Thyroid gland (tissue), 4 donors: ENCODE measurements around the gene NMNAT2.

Experiments
- POLR2A ChIP-seq, 2 donors: fragments of 450-650 bp; IDR thresholded peaks; one replicate each; pipeline ENCODE4 v1.6.1; 2017; ENCODE audit warnings: antibody characterized with exemption in 2 of 2, mild to moderate bottlenecking in 2 of 2, moderate library complexity in 1 of 2
- TF ChIP-seq, protein P1 (sequence below), 6 experiments: fragments of 200-600 bp in 3 of 6; fragments of 450-650 bp in 3 of 6; sonication (generic) in 3 of 6; IDR thresholded peaks; one replicate each; pipeline ENCODE4 v1.5.1; 2016 to 2019; ENCODE audit warnings: antibody characterized with exemption in 6 of 6, mild to moderate bottlenecking in 2 of 6, inconsistent platforms in 1 of 6, moderate library complexity in 1 of 6

DNA sequence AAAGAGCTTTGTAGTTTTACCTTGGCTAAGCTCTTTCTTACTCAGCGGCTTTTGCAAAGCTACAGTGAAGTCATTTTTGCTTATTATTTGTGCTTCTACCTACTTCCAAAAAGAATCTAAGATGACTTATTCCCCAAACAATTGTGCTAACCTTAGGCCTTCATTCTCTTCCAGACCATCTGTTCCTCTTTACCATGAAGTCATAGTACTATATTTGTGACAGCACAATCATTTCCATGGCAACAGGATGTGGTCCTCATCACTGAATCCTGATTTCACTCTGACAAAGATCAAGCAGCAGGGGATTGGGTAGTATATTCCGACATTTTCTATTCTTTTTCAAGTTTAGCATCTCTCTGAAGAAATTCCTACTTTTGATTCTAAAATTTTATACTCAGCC is 24.8 kb upstream of the NMNAT2 start:
- no peak for TF ChIP-seq POLR2A (IDR thresholded peaks at IDR 0.05)
- TF ChIP-seq, protein P1, sequence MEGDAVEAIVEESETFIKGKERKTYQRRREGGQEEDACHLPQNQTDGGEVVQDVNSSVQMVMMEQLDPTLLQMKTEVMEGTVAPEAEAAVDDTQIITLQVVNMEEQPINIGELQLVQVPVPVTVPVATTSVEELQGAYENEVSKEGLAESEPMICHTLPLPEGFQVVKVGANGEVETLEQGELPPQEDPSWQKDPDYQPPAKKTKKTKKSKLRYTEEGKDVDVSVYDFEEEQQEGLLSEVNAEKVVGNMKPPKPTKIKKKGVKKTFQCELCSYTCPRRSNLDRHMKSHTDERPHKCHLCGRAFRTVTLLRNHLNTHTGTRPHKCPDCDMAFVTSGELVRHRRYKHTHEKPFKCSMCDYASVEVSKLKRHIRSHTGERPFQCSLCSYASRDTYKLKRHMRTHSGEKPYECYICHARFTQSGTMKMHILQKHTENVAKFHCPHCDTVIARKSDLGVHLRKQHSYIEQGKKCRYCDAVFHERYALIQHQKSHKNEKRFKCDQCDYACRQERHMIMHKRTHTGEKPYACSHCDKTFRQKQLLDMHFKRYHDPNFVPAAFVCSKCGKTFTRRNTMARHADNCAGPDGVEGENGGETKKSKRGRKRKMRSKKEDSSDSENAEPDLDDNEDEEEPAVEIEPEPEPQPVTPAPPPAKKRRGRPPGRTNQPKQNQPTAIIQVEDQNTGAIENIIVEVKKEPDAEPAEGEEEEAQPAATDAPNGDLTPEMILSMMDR (IDR thresholded peaks at IDR 0.05), result no peak
